LNCAP (cell line): Measurements from ENCODE around the gene KCTD16.
A peak's percentile ranks its signal among the peaks of the same experiment; 100 is the strongest.

ENCODE experiments used
- TF ChIP-seq, protein P1 (sequence below): fragments of 450-650 bp; IDR thresholded peaks from 2 replicates; pipeline ENCODE4 v1.5.1; 2017; ENCODE audit warnings: mild to moderate bottlenecking

Gene KCTD16

DNA sequence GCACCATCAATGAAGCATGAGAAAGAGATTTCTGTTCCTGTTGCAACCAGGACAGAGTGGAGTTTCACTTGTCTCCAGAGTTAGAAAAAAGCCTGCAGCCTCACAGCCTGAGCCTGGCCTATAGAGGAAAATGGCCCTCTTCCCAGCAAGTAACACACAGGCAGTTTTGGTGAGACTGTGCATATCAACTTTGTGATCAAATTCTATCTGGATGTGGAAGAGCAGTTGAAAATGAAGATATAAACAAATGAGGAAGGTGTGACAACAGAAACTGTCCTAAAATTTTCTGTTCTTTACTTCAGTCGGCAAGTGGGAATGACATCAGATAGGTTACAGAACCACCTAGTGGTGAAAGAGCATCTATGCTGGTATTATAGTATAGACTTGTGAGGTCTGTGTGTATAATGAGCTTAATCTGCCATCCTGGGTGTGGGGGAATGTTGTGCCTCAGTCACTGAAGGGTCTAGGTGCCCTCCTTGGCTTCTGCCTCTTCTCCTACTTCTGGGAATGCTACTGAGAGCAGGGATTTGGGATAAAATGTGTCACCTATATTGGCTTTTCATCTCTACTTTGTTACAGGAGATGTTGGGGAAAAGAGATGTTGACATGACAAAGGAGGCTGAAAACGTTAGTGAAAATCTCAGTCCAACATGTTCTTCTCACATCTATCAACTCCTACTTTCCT lies 28.4 kb upstream of the KCTD16 start:
- TF ChIP-seq, protein P1, sequence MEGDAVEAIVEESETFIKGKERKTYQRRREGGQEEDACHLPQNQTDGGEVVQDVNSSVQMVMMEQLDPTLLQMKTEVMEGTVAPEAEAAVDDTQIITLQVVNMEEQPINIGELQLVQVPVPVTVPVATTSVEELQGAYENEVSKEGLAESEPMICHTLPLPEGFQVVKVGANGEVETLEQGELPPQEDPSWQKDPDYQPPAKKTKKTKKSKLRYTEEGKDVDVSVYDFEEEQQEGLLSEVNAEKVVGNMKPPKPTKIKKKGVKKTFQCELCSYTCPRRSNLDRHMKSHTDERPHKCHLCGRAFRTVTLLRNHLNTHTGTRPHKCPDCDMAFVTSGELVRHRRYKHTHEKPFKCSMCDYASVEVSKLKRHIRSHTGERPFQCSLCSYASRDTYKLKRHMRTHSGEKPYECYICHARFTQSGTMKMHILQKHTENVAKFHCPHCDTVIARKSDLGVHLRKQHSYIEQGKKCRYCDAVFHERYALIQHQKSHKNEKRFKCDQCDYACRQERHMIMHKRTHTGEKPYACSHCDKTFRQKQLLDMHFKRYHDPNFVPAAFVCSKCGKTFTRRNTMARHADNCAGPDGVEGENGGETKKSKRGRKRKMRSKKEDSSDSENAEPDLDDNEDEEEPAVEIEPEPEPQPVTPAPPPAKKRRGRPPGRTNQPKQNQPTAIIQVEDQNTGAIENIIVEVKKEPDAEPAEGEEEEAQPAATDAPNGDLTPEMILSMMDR: peak; percentile 79

DNA sequence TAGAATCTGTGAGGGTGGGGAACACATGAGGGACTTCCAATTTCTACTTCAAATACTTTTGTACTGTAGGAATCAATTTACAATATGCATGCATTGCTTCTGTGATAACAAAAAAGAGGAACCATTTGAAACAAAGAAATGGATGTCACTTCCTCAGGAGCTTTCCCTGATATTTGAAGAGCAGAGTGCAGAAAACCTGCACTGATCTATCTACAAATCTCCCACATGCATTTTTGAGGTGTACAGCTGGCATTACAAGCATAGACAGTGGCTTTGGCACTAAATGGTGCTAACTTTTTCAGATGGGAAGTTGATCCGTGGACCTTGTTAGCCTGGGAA lies 27.9 kb upstream of the KCTD16 start:
- TF ChIP-seq, protein P1: no peak

DNA sequence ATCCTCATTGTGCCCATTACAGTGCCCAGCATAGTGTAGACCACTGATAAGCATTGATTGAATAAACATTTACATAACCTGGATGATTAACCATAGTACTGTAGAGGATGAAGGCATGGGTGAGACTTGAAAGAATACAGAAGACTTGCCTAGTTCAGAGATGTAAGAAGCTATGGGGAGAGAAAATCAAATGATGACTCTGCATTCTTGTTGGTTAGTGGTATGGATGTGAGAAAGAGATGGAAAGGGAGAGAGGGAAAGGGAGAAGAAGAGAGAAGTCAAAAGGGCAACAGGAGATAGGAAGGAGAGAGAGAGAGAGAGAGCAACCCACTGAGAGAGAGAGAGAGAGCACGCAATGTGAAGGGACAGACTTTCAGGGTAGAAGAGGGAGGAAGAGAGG lies 27.0 kb upstream of the KCTD16 start:
- TF ChIP-seq, protein P1: no peak

GRCh38 chr5:144144956-144145751 lies 25.5 kb upstream of the KCTD16 start:
- TF ChIP-seq, protein P1: no peak

DNA sequence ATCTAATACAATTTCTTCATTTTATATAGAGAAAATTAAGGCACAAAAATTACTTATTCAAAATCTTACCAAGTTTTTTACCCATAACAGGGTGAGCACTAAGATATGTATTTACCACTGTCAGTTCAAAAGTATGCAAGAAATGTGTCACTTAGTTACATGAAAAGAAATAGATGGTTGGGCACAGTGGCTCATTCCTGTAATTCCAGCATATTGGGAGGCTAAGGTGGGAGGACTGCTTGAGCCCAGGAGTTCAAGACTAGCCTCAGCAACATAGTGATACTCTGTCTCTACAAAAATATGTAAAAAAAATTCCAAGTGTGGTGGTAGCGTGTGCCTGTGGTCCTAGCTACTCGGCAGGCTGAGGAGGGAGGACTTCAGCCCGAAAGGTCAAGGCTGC lies 19.6 kb upstream of the KCTD16 start:
- TF ChIP-seq, protein P1: no peak

DNA sequence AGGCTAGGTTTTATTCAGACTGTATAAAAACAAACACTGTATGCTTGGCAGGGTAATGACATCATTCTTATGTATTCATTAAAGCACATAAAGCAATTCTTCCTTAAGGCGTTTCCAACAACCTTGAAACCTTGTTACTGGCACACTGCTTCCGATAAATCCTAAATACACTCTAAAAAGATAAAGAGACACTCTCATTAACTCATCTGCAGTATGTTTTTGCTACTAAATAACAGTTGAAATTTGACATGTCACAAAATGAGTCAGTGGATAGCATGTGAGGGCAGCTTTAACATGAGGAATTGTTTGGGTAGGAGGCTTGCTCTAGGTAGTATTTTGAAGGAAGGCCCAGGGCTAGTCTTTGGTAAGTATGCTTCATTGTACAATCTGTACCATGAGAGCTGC lies 13.9 kb upstream of the KCTD16 start:
- TF ChIP-seq, protein P1: no peak

DNA sequence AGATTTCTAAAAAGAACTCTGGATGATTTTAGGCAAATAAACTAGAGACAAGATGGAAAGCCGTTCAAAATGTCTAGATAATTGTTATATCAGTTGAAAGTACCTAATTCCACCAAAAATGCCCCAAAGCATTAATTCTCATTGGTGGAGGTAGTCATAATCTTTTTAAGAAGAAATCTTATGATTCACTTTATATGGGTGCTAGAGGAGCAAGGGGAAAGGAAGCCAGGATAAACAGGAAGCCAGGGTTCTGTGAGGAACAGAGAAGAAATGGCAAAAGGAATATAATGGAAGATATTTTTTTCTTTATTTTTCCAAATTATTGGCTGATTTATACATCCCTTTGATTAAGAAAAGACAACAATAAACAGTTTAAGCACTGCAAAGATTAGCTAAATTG lies 8.0 kb upstream of the KCTD16 start:
- TF ChIP-seq, protein P1: no peak
